GM12872 (cell line): ENCODE data around the gene TBC1D1.

Experiments used
- CTCF ChIP-seq: IDR thresholded peaks from 3 replicates; pipeline ENCODE4 v1.5.1; 2011; ENCODE audit warnings: low read depth, mild to moderate bottlenecking, low read length, moderate library complexity; ENCODE audit not compliant: insufficient read depth

Gene TBC1D1

DNA sequence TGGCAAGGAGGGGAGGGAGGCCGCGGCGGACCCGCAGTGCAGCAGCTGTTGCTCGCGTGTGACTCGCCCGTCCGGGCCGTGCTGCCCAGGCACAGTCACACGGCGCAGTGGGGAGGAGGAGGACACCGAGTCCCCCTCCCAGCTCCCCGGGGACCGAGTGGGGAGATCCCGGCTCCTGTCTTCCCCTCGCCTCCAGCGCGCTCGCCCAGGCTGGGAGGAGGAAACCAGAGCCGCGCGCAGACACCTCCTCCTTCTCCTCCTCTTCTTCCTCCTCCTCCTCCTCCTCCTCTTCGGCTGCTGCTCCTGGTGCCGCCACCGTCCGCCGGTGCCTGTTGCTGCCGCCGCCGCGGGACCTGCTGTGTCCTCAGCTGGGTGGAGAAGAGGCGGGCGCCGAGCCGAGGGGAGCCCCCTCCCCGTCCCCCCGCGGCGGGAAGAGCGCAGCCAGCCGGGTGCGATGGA, at the start of gene TBC1D1:
TSS of gene TBC1D1 (plus strand) at position 284 of the 459 bp plus-strand sequence. CDS start 11,012 bp downstream, outside the sequence.
- TF ChIP-seq CTCF, result no peak

DNA sequence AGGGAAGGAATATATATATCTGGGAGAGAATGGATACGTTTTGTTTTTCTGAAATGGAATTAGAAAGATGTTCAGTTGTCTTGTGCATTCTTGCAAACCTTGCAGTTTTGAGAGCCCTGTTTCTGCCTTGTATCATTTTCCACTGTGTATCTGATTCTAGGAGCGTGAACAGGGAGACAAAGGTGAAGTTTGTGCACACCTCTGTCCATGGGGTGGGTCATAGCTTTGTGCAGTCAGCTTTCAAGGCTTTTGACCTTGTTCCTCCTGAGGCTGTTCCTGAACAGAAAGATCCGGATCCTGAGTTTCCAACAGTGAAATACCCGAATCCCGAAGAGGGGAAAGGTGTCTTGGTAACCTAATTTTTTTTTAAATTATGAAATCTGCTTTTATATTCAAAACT, 46.7 kb upstream of the TBC1D1 start:
- no peak for TF ChIP-seq CTCF

DNA sequence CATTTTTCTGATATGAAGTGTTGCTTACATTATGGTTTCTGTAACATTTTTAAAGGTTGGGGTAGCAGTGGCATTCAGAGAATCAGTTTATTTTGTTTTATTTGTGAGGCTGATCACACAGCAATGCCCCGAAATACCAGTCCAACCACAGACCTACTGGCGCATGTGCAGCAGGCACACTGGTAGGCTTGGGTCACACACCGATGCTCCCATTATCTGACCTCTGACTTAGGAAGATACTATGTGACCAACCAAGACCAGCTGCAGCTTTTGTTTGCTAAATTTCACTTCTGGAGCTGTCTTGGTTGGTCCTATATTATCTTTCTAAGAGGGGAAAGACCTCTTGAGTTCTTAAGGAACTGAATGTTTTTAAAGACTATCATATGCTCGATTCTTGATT, 45.7 kb upstream of the TBC1D1 start:
- TF ChIP-seq CTCF, result no peak

DNA sequence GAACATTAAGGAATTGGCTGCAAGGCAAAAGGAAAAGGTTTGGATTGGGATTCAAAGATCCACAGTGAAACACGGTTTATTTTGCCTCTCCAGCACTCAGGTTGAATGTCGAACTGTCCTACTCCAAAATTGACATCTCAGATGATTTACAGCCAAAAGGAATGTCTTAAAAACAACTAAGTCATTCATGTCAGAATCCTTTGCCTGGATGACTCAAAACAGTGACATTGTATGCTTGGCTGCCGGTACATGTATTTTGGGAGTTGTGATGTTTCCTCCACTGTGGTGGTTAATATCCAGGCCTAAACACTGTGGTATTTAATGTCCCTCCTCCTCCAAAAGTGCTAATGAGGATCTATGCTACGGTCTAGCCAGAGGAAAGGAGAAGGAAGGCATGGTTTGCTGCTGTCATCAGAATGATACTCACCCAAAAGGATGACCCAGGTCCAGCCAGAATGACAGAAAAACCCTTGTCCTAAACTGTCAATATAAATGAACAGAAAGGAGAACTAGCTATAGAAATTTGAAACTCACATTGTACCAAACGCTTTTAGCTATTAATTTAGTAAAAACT, 43.5 kb upstream of the TBC1D1 start:
- no peak for TF ChIP-seq CTCF

- no peak for TF ChIP-seq CTCF
These were observed 38.5 kb upstream of the TBC1D1 start for GRCh38 chr4:37852376-37852775.

DNA sequence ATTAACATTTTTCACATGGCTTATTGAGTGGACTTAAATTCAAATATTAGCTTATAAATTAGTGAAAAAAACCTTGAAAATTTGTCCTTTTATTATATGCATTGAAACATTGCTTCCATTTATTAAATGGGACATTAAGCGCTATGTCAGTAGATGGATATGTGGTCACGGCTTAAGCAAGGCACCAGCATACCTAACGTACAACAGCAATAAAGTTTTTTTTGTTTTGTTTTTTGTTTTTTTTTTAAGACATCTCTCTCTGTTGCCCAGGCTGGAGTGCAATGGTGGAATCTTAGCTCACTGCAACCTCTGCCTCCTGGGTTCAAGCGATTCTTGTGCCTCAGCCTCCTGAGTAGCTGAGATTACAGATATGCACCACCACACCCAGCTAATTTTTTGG, 32.8 kb upstream of the TBC1D1 start:
- TF ChIP-seq CTCF, result no peak

- no peak for TF ChIP-seq CTCF
These were observed 32.0 kb upstream of the TBC1D1 start for GRCh38 chr4:37858872-37859271.
